Stimulated activated CD8-positive, alpha-beta memory T cell treated with anti-CD3 and anti-CD28 coated beads, Interleukin-4, amount 100 ng/mL, for 4 hours (primary cell): ENCODE measurements around the gene KIAA1958.

Experiments
- DNase-seq, 2 donors: peaks; one replicate each; pipeline ENCODE4 v3.0.0-alpha.2; 2020; ENCODE audit warnings: low read depth in 2 of 2, low spot score in 1 of 2

Gene KIAA1958

DNA sequence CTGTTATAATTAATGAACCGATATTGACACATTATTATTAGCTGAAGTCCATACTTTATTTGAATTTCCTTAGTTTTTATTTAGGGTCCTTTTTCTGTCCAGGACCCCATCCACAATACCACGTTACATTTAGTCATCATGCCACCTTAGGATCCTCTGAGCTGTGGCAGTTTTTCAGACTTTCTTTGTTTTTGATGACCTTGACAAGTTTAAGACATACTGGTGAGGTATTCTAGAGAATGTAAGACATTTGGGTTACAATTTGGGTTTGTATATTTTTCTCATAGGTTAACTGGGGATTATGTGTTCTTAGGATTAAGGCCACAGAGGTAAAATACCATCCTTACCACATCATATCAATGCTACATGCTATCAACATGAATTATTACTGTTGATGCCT, 42.7 kb downstream of the KIAA1958 start:
- DNase-seq: no peak

DNA sequence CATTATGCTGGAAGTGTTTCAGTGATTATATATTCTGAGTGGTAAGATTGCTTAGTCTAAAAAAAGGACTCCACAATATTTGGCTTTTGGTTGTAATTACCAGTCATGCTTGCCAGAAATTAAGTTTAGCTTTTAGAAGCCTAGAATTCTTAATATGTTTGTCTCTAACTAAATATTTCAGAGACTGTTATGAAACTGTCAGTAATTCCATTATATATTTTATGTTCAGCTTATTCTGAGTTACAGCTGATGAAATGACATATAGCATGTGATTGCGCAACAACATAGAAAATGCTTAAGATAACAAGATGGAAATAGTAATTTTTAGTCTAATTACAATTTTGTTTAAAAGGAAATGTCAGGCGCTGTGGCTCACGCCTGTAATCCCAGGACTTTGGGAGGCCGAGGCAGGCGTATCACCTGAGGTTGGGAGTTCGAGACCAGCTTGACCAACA, 44.2 kb downstream of the KIAA1958 start:
- DNase-seq: no peak

DNA sequence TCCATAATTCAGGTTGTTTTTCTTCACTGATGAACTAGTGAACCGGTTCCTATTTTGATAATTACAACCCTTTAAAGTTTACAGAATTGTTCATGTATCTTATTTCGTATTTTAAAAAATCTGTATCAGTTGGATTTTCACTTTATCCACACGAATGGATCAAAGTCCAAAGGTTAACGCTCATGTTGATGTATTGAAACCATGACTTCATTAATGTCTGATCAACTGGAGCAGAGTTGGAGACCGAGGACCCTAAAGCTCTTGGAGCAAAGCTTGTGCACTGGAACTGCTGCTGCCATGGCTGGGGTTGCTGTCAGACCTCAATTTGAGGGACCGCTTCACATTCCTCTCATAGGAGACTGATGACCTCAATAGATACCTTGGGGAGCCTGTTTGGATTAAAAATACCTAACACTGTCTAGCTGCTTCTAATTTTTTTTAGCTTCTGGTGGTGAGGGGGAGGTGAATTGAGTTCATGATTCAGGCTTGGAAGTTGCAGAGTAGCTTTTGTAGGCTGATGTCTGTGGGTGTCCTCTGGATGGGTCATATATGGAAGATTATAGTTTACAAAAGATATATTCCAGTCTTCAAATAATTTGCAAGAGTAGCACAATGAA, 45.1 kb downstream of the KIAA1958 start:
- DNase-seq: no peak

DNA sequence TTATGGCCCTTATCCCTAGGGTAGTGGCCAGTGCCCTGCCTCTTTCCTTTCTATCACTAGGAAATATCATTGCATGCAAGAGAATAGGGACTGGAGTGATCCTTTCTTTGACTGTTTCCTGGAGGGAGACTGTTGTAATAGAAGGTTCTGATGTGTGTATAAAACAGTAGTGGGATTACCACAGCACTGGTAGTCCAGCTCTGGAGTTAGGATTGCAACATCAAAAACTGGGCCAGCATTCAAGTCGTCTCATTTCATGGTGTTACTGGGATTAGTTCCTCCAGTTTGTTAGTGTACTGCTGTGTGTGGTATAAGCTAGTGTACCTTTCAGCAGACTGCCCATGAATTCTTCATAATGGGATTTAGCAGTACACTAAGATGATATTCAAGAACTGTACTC, 45.8 kb downstream of the KIAA1958 start:
- no peak for DNase-seq

DNA sequence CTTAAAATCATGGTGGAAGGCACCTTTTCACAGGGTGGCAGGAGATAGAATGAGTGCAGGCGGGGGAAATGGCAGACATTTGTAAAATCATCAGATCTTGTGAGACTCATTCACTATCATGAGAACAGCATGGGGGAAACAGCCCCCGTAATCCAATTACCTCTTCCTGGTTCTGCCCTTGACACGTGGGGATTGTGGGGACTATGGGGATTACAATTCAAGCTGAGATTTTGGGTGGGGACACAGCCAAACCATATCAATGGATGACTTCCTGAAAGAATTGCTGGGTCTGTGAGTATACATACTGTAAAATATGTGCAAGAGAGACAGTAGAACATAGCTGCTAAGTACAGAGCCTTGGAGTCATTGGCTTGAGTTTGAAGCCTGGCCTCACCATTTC, 47.0 kb downstream of the KIAA1958 start:
- DNase-seq: no peak

DNA sequence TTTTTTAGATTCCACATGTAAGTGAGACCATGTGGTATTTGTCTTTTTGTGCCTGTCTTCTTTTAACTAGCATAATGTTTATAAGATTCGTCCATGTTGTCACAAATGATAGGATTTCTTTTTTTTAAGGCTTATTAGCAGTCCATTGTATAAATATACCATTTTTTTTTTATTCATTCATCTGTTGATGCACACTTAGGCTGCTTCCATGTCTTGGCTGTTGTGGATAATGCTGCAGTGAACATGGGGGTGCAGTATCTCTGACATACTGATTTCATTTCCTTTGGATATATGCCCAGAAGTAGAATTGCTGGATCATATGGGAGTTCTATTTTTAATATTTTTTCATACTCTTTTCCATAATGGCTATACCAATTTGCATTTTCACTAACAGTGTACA, 48.7 kb downstream of the KIAA1958 start:
- DNase-seq: no peak

DNA sequence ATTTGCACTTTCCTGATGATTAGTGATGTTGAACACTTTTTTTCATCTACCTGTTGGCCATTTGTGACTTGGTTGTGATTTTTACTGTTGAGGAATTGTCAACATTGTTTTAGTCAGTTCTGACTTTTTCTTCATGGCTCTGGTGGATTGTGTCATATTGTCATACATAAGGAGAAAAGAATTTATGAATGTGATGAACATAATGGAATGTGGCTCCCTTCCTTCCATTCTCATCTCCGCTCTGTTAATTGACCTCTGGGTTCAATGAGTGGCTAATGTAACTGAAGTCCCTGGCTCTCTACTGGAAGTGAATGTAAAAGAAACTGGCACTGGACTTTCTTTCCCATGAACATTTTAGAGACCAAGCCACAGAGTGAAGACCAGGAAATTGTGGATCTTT, 49.2 kb downstream of the KIAA1958 start:
- no peak for DNase-seq

DNA sequence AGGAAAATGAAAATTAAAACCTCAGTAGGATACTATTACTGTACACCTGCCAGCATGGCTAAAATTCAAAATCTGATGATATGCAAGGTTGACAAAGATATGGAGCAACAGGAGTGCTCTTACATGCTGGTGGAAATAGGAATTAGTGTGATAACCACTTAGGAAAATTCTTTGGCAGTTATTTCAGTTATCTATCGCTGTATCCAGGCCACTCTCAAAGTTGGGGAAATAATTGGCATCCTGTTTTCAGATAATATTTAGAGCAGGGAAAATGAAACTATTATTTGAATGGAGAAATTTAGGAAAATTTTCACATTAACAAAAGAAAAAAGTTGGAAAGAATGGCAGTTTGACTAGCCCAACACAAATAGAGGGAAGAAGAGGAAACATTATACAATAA, 50.9 kb downstream of the KIAA1958 start:
- no peak for DNase-seq

DNA sequence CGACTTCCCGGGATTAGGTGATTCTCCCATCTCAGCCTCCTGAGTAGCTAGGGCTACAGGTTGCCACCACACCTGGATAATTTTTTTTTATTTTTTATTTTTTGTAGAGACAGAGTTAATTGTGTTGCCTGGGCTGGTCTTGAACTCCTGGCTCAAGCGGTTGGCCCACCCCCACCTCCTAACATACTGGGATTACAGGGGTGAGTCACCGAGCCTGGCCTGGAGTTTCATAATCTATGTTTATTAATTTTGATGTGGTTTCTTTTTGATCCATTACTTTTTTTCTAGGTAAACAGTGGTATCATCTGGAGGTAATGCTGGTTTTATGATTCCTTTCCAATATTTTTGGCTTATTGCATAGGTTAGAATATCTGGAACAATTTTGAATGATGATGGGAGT, 54.2 kb downstream of the KIAA1958 start:
- DNase-seq: no peak

DNA sequence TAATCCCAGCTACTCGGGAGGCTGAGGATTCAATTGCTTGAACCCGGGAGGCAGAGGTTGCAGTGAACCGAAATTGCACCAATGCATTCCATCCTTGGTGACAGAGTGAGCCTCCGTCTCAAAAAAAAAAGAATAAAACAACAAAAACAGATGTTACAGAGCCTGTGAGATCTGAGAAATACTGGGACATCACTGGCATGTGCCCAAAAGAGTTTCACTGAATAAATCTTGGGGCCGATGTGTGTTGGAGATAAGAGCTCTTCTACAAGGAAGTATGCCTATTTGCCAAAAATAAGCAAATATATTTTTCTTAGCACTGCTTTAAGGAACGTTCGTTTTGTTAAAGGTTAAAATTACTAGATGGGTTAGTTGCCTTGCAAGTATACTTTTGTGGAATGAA, 55.1 kb downstream of the KIAA1958 start:
- no peak for DNase-seq

DNA sequence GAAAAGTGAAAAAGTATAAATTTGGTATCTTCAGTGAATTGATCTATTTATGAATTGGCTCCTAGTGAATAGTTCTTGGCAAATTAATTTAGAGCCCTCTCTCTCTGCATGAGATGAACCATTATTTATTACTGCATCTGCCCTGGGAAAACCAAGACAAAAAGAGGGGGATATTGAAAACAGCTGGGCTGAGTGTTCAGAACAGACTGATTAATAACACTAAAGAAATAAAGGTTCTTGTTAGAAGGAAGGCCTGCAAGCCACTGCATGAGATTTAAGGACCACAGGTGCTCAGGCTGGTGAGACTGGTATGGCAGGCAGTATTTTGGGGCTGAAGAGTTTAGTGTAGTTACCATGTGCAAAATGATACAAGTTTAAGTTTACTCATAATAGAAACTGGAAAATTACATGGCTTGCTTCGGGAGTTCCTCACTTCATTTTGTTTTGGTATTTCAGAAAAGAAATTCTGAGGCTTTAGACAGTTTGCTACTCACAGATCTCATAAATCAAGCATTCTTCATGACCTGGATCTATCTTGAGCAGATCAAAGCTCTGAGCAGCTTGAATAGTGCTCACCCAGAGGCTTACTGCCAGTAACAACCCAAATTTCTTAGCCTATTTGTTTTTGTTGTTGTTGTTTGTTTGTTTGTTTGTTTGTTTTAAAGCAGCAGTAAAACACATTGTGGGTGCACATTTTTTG, 56.1 kb downstream of the KIAA1958 start:
- no peak for DNase-seq

DNA sequence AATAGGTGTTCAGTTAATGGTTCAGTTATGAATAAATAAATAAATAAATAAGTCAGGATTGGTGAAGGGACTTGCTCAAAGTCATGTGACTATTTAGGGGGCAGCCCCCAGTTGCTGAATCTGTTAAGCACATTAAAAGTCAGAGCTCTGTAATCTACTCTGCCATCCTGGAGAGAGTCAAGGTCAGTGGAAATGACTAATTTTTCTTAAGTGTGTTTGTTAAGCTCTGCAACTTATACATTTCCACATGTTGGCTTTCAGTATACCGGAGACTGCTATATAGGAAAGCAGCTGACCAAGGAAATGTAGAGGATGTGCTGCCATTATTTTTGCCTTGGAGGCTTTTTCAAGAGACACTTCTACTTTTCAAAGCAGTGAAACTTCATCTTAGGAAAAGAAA, 57.9 kb downstream of the KIAA1958 start:
- no peak for DNase-seq

DNA sequence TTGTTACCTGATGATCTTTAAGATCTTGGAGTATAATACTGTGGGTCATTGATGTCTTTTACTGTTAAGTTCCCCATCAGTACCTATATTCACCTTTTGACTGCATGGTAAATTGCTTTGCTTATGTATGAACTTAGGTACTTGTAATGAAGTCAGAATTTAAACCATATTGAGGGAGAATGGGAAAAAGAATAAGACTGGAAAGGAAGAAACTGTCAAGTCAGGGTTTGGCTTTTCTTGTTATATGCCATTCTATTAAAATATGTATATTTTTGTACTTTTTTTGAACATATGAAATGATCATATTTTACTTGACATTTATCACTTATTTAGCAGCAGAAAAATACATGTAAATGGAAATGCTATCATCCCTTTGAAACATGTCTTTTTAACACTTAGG, 58.6 kb downstream of the KIAA1958 start:
- DNase-seq: no peak

DNA sequence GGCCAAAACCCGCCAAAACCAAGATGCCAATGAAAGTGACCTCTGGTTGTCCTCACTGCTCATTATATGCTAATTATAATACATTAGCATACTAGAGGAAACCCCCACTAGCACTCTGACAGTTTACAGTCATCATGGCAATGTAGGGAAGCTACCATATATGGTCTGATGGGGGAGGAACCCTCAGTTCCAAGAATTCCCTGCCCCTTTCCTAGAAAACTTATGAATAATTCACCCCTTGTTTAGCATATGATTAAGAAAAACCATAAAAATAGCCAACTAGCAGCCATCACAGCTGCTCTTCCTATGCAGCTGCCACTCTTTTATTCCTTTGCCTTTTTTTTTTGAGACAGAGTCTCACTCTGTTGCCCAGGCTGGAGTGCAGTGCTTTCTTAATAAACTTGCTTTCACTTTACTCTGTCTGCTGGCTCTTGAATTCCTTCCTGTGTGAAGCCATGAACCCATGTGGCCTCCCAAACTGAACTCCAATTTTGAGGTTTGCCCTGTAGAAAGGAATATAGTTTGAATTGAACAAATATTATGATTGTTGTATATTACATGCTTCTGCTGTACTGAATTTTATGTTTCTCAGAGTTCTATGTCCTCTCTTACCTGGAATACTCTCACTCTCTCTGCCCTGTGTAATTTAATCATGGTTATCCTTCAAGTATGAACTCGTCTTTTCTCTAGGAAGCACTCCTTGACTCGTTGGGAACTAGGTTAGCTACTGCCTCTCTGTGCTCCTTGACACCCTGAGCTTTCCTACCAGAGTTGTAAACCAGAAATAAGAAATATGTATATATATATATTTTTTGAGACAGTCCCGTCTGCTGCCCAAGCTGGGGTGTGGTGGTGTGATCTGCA, 59.8 kb downstream of the KIAA1958 start:
- no peak for DNase-seq

DNA sequence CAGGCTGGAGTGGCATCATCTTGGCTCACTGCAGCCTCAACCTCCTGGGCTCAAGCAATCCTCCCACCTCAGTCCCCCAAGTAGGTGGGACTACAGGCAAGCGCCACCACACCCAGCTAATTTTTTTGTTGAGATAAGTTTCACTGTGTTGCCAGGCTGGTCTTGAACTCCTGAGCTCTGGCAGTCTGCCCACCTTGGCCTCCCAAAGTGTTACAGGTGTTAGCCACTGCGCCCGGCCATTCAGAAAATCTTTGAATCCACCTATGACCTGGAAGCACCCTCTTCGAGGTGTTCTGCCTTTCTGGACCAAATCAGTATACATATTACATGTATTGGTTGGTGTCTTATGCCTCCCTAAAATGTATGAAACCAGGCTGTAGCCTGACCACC, 61.4 kb downstream of the KIAA1958 start:
- no peak for DNase-seq

DNA sequence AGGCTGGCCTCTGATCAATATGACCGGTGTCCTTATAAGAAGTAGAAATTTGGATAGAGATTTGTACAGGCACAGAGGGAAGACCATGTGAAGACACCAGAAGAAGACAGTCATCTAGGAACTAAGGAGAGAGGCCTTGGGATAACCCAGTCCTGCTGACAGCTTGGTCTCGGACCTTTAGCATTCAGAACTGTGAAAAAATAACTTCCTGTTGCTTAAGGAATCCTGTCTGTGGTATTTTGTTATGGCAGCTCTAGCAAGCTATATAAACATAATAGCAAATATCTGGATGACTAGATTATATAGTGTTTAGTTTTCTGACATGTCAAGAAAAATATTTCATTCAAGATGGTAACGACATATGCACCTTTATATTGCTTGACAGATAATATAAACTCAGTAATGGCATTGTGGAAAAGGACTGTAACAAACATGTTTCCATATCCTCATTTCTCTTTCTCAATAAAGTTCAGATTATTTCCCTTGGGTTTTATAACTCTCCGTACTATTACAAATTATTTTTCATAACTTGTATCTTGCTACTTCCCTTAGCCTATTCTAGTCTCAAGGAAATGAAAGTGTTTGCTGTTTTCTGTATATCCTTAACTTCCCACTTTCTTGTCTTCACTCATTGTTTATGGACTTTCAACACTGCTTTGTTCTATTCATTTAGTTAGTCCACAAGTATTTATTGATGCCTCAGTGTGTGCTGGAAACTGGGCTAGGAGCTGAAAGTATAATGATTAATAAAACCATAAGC, 62.4 kb downstream of the KIAA1958 start:
- DNase-seq: no peak

DNA sequence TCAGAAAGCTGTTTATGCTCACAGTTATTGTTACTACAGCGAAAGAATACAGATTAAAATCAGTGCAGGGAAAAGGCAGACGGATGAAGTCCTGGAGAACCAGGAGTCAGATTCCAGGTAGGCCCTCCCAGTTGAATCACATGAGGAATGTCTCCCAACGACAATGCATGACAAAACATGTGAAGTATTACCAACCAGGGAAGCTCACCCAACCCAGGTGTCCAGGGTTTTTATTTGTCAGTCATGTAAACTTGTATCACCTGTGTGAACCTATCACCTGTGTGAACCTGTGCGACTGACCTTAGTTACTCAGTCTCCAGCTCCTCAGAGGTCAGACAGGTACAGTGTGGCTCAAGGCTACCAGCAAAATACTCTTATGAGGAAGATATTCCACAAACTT, 63.9 kb downstream of the KIAA1958 start:
- DNase-seq: no peak

DNA sequence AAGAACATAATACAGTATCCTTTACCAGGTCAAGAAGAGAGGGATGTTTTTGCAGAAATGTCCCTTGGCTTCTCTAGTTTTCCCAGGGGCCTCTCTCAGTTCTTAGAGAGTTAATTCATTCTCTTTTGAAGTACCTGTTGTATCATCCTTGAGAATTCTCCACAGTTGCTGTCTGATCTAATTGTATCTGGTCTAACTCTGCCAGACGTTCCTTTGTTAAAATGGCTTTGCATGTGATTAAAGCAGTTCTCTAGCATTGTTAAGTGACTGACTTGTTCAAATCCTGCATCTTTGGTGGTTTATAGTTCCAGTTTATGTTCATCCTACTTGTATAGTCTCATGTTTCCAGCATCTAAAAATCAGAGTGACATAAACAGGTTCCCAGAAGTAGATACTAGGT, 65.0 kb downstream of the KIAA1958 start:
- DNase-seq: no peak

DNA sequence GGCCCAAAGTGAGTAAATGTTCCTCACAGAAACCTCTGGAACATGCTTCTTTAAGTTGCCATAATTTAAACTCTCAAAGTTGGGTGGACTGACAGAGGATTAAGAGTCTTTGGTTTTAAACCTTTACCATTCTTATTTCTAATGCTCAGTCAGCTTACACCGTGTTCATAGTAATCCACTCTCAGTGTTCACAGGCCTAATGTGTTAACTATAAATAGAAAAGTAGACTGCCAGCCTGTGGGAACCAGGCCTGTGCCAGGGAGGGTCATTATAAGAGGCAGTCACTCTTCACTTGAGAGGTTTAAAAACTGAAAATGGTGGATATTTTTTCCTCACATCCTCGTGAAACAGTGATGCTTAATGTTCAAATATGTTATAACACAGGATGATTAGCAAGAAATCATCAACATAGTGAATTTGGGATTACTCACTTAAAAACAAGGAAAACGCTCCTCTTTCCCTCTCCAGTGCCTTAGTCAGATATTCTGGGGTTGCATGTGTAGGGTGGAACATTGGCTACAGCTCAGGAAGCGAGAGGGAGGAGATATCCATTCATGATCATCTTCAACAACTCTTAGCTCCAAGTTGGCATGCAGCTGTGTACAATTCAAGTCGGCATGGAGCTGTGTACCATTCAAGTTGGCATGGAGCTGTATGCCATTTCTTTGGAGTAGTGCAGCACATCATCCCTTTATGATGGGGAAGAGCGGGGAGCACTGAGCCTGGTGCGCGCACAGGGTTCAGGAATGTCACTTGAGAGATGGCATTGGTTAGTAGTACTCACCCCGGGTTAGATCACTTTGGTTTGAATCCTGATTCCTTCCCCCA, 65.8 kb downstream of the KIAA1958 start:
- DNase-seq: no peak

DNA sequence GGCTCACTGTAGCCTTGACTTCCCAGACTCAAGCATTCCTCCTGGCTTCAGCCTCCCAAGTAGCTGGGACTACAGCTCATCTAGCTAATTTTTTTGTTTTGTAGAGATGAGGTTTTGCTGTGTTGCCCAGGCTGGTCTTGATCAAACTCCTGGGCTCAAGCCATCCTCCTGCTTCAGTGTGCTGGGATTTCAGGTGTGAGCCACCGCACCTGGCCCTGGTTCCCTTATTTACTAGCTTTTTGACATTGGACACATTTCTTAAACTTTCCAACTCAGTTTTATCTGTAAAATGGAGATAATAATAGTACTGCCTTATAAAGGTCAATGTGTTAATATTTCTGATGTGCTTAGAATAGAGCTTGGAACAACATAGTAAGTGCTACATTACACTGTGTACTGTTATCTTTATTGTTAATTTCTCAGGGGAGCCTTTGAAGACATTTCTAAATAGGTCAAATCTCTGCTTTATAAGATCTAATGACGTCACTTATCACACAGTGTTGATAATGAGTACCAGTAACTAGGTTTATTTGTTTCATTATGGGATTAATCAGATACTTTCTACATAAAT, 66.7 kb downstream of the KIAA1958 start:
- no peak for DNase-seq
